ENCODE measurements around the gene PLPP6.
A peak's percentile ranks its signal among the peaks of the same experiment; 100 is the strongest.

The PLPP6 gene

GRCh38 chr9:4700091-4700490 is 38.0 kb downstream of the PLPP6 start:
- DNase-seq (ENCODE audit: low read depth, low spot score): no peak

DNA sequence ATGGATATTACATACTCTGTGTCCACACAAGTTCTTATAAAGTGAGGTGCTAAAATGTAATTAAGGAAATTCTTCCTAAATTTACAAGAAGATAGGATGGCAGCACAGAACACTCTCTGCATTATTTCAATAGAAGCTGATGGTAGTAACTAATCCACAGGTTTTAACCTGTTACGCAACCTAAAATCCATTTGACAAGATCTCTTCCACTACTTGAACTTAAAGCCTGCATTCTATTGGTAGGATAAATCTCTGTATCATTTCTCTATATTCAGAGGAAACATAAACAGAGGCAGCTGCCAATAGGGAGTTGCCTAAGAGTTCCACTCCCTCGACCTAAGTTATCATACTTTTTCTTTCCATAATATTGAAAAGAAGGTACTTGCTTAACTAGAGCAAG is 38.8 kb downstream of the PLPP6 start:
- no peak for DNase-seq (ENCODE audit: low read depth, low spot score)

- DNase-seq (ENCODE audit: low read depth, low spot score): no peak
Measured at GRCh38 chr9:4701526-4701925, 39.4 kb downstream of the PLPP6 start.

- DNase-seq (ENCODE audit: low read depth, low spot score): no peak
Measured at GRCh38 chr9:4704129-4704528, 42.0 kb downstream of the PLPP6 start.

- DNase-seq (ENCODE audit: low read depth, low spot score): no peak
Measured at GRCh38 chr9:4706021-4706420, 43.9 kb downstream of the PLPP6 start.

DNA sequence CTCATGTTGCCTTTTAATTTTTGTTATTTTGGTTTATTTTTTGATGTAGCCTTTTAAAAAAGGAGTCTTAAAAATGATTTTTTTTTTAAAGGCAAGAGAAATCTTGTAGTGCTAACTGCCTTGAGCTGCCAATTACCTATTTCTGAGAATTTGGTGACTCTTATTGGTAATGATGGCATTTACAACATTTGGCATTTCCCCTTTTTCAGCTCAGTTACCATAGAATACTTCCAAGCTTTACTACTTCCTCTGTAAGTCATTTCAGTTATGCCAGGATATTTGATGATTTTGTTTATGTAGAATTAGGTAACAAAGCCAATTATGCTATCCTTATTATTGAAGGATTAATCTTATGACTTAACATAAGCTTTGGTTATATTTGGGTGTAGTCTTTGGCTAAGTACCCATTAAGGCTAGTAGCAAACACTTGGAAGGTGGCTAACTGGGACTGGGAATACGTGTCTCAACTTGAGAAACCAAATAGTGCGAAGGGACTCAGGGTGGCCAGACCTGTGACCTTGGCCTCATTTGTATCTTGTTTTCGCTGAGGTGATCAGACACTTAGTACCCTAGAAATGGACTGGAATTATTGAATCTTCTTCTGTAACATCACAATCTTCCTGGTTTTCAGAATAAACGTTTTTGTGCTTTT is 45.0 kb downstream of the PLPP6 start:
- no peak for DNase-seq (ENCODE audit: low read depth, low spot score)

DNA sequence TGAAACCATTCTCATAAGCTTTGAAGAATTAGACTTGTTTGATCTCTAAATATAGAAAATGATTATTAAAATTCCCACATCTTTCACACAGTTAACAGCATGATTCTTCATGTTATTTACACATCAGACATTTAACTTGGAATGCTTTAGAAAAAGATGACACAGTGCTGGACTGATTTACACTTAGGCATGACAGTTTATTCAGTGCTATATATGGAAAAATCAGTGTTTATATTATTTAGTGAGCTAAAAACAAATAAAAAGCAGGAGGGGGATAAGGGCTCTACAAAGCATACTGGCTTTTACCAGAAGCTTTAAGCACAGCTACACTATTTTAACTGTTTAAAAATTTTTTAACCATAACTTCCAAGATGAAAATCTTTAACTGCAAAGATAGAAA is 47.3 kb downstream of the PLPP6 start:
- DNase-seq (ENCODE audit: low read depth, low spot score): no peak

- no peak for DNase-seq (ENCODE audit: low read depth, low spot score)
Measured at GRCh38 chr9:4713849-4714248, 51.8 kb downstream of the PLPP6 start.

- DNase-seq (ENCODE audit: low read depth, low spot score): peak; percentile 50
Measured at GRCh38 chr9:4714266-4715016, 52.3 kb downstream of the PLPP6 start.

Measured in astrocyte of the hippocampus (primary cell).